ENCODE measurements around the gene GATAD2B.

The GATAD2B gene

GRCh38 chr1:153833171-153833570, 89.6 kb downstream of the GATAD2B start:
- no peak for DNase-seq (ENCODE audit: low read depth, low spot score)
- no peak overlapping the region for H3K9ac ChIP-seq (ENCODE audit: insufficient read length)
- H3K27ac ChIP-seq: no peak overlapping the region
- H3K9me3 ChIP-seq (ENCODE audit: low read depth, low read length): no peaks in the 10 kb centered on the region
- TF ChIP-seq FOXP2 (optimal IDR thresholded peaks at IDR 0.05; ENCODE audit: control extremely low read depth, extremely low read length, insufficient read depth) (no peak), EZH2 (IDR thresholded peaks at IDR 0.05) (no peak), POLR2AphosphoS5 (IDR thresholded peaks at IDR 0.05; ENCODE audit: borderline replicate concordance, low read depth, low read length) (no peak)
- H3K36me3 ChIP-seq (ENCODE audit: insufficient read depth, low read length): peaks cover 3% of the 10 kb centered on the region; the same call in 1 of the 2 replicates
- H3K4me3 ChIP-seq: no peak overlapping the region

GRCh38 chr1:153832293-153832692, 90.5 kb downstream of the GATAD2B start:
- Histone ChIP-seq H3K27ac (no peak overlapping the region), H3K4me3 (no peak overlapping the region), H3K9ac (ENCODE audit: insufficient read length) (no peak overlapping the region), H3K36me3 (ENCODE audit: insufficient read depth, low read length) (peaks cover 12% of the 10 kb centered on the region), H3K9me3 (ENCODE audit: low read depth, low read length) (no peaks in the 10 kb centered on the region)
- no peak for DNase-seq (ENCODE audit: low read depth, low spot score)
- TF ChIP-seq POLR2AphosphoS5 (IDR thresholded peaks at IDR 0.05; ENCODE audit: borderline replicate concordance, low read depth, low read length): no peak
- TF ChIP-seq FOXP2 (optimal IDR thresholded peaks at IDR 0.05; ENCODE audit: control extremely low read depth, extremely low read length, insufficient read depth): no peak
- no peak for TF ChIP-seq EZH2 (IDR thresholded peaks at IDR 0.05)

GRCh38 chr1:153831026-153831425, 91.7 kb downstream of the GATAD2B start:
- DNase-seq (ENCODE audit: low read depth, low spot score): no peak
- H3K9me3 ChIP-seq (ENCODE audit: low read depth, low read length): no peaks in the 10 kb centered on the region
- H3K9ac ChIP-seq (ENCODE audit: insufficient read length): no peak overlapping the region
- TF ChIP-seq POLR2AphosphoS5 (IDR thresholded peaks at IDR 0.05; ENCODE audit: borderline replicate concordance, low read depth, low read length): no peak
- TF ChIP-seq FOXP2 (optimal IDR thresholded peaks at IDR 0.05; ENCODE audit: control extremely low read depth, extremely low read length, insufficient read depth): no peak
- TF ChIP-seq EZH2 (IDR thresholded peaks at IDR 0.05): no peak
- H3K36me3 ChIP-seq (ENCODE audit: insufficient read depth, low read length): peaks cover 21% of the 10 kb centered on the region
- no peak overlapping the region for H3K27ac ChIP-seq
- H3K4me3 ChIP-seq: no peak overlapping the region

GRCh38 chr1:153827168-153827964, 95.4 kb downstream of the GATAD2B start:
- Histone ChIP-seq H3K36me3 (ENCODE audit: insufficient read depth, low read length) (peaks cover 24% of the 10 kb centered on the region), H3K9me3 (ENCODE audit: low read depth, low read length) (no peaks in the 10 kb centered on the region)

GRCh38 chr1:153818876-153819275, 103.9 kb downstream of the GATAD2B start:
- Histone ChIP-seq H3K9ac (ENCODE audit: insufficient read length) (no peak overlapping the region), H3K4me3 (no peak overlapping the region), H3K9me3 (ENCODE audit: low read depth, low read length) (no peaks in the 10 kb centered on the region), H3K36me3 (ENCODE audit: insufficient read depth, low read length) (peaks cover 48% of the 10 kb centered on the region), H3K27ac (no peak overlapping the region)
- DNase-seq (ENCODE audit: low read depth, low spot score): no peak
- TF ChIP-seq POLR2AphosphoS5 (IDR thresholded peaks at IDR 0.05; ENCODE audit: borderline replicate concordance, low read depth, low read length): no peak
- TF ChIP-seq EZH2 (IDR thresholded peaks at IDR 0.05): no peak
- TF ChIP-seq FOXP2 (optimal IDR thresholded peaks at IDR 0.05; ENCODE audit: control extremely low read depth, extremely low read length, insufficient read depth): no peak

More at GRCh38 chr1:153827168-153827964, 95.4 kb downstream of the GATAD2B start:
- Histone ChIP-seq H3K27ac (no peak overlapping the region), H3K4me3 (no peak overlapping the region), H3K9ac (ENCODE audit: insufficient read length) (no peak overlapping the region)
- no peak for TF ChIP-seq EZH2 (IDR thresholded peaks at IDR 0.05)
- no peak for TF ChIP-seq POLR2AphosphoS5 (IDR thresholded peaks at IDR 0.05; ENCODE audit: borderline replicate concordance, low read depth, low read length)
- TF ChIP-seq FOXP2 (optimal IDR thresholded peaks at IDR 0.05; ENCODE audit: control extremely low read depth, extremely low read length, insufficient read depth): no peak
- DNase-seq (ENCODE audit: low read depth, low spot score): no peak

- Histone ChIP-seq H3K4me3 (no peak overlapping the region), H3K36me3 (ENCODE audit: insufficient read depth, low read length) (peaks cover 70% of the 10 kb centered on the region), H3K27ac (no peak overlapping the region), H3K9me3 (ENCODE audit: low read depth, low read length) (no peaks in the 10 kb centered on the region), H3K9ac (ENCODE audit: insufficient read length) (no peak overlapping the region)
- no peak for DNase-seq (ENCODE audit: low read depth, low spot score)
- TF ChIP-seq FOXP2 (optimal IDR thresholded peaks at IDR 0.05; ENCODE audit: control extremely low read depth, extremely low read length, insufficient read depth) (no peak), POLR2AphosphoS5 (IDR thresholded peaks at IDR 0.05; ENCODE audit: borderline replicate concordance, low read depth, low read length) (no peak), EZH2 (IDR thresholded peaks at IDR 0.05) (no peak)
Measured at GRCh38 chr1:153816283-153816889, 106.4 kb downstream of the GATAD2B start.

GRCh38 chr1:153805886-153806719, 116.7 kb downstream of the GATAD2B start:
- TF ChIP-seq EZH2 (IDR thresholded peaks at IDR 0.05) (no peak), FOXP2 (optimal IDR thresholded peaks at IDR 0.05; ENCODE audit: control extremely low read depth, extremely low read length, insufficient read depth) (no peak), POLR2AphosphoS5 (IDR thresholded peaks at IDR 0.05; ENCODE audit: borderline replicate concordance, low read depth, low read length) (no peak)
- Histone ChIP-seq H3K27ac (peak overlapping the region; percentile 73), H3K9me3 (ENCODE audit: low read depth, low read length) (no peaks in the 10 kb centered on the region), H3K9ac (ENCODE audit: insufficient read length) (no peak overlapping the region), H3K4me3 (no peak overlapping the region), H3K36me3 (ENCODE audit: insufficient read depth, low read length) (peaks cover 19% of the 10 kb centered on the region; the same call in 1 of the 2 replicates)
- DNase-seq (ENCODE audit: low read depth, low spot score): no peak
